HFFc6 (cell line): Measurements from ENCODE around the gene RBKS. TPM values are rescaled to one million over a fixed set of nuclear protein-coding genes. Genes with fewer than 3 reads are reported as not detected.

Source experiments
- DNase-seq: peaks from one replicate; pipeline ENCODE4 v3.0.0-alpha.2; 2018
- H3K27ac Mint-ChIP-seq: 2 replicates; pipeline ENCODE4 v1.8.0; 2020; ENCODE audit warnings: mild to moderate bottlenecking, mixed read lengths
- H3K27me3 Mint-ChIP-seq: 2 replicates; pipeline ENCODE4 v1.8.0; 2021; ENCODE audit warnings: mild to moderate bottlenecking, moderate library complexity, mixed read lengths; ENCODE audit not compliant: insufficient read depth
- H3K36me3 Mint-ChIP-seq: 2 replicates; pipeline ENCODE4 v1.8.0; 2021; ENCODE audit warnings: low read depth, mixed read lengths
- H3K4me1 Mint-ChIP-seq: 2 replicates; pipeline ENCODE4 v1.8.0; 2020; ENCODE audit warnings: low read depth, mixed read lengths
- H3K4me3 Mint-ChIP-seq: 2 replicates; pipeline ENCODE4 v1.8.0; 2020; ENCODE audit warnings: mild to moderate bottlenecking, moderate library complexity, mixed read lengths
- H3K9me3 Mint-ChIP-seq: 2 replicates; pipeline ENCODE4 v1.8.0; 2020; ENCODE audit warnings: mild to moderate bottlenecking, mixed read lengths
- total RNA-seq, 6 experiments: library from RNA; stranded (reverse); fragmentation: NEBNext Ultra II Directional; extraction: Animal tissue kit (Norgen Biotek cat#: 25700); gene quantifications; 2 replicates in 1 of 6; 3 replicates in 5 of 6; pipeline ENCODE4 v1.2.3, GENCODE V29; 2021
- TF ChIP-seq, protein P1 (sequence below): fragments of 200-600 bp; sonication (generic); IDR thresholded peaks from 2 replicates; pipeline ENCODE4 v1.5.0; 2021; ENCODE audit warnings: antibody characterized with exemption, mild to moderate bottlenecking

RBKS gene
- total RNA-seq, 6 experiments from 2014 or later: 1.8 to 3.1 (median 2.7) TPM

DNA sequence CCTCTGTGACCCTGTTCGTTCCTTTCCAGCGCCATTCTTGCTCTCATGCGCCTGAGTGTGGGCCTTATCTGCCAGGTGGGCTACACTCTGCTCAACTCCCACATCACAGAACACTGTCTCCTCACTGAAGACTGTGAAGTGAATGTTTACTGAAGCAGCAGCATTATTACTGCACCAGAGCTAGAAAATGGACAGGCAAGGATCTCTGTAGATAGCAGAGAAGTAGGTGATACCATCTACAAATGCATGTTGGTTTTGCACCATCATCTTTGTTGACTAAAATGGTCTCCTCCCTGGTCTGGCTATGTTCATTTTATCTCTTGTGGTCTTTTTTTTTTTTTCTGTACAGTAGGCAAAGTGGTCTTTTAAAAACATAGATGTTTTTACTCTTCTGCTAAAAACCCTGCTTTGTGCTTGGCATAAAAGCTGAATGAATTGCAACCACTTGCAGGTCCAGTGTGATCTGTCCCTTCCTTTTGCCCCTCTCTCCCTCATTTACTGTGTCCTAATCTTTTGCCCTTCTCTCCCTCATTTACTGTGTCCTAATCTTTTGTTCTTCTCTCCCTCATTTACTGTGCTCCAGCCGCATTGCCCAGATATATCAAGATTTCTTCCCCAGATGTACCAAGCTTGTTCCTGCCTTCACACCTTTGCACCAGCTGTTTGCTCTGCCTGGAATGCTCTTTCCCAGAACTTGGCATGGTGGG is 35.7 kb upstream of the RBKS start:
- Mint-ChIP-seq H3K27ac (no peak overlapping the region), H3K9me3 (no peaks in the 10 kb centered on the region), H3K36me3 (peaks cover 10% of the 10 kb centered on the region), H3K4me3 (no peak overlapping the region), H3K27me3 (no peaks in the 10 kb centered on the region), H3K4me1 (peaks cover 21% of the 10 kb centered on the region)
- TF ChIP-seq, protein P1, sequence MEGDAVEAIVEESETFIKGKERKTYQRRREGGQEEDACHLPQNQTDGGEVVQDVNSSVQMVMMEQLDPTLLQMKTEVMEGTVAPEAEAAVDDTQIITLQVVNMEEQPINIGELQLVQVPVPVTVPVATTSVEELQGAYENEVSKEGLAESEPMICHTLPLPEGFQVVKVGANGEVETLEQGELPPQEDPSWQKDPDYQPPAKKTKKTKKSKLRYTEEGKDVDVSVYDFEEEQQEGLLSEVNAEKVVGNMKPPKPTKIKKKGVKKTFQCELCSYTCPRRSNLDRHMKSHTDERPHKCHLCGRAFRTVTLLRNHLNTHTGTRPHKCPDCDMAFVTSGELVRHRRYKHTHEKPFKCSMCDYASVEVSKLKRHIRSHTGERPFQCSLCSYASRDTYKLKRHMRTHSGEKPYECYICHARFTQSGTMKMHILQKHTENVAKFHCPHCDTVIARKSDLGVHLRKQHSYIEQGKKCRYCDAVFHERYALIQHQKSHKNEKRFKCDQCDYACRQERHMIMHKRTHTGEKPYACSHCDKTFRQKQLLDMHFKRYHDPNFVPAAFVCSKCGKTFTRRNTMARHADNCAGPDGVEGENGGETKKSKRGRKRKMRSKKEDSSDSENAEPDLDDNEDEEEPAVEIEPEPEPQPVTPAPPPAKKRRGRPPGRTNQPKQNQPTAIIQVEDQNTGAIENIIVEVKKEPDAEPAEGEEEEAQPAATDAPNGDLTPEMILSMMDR: no peak
- no peak for DNase-seq

DNA sequence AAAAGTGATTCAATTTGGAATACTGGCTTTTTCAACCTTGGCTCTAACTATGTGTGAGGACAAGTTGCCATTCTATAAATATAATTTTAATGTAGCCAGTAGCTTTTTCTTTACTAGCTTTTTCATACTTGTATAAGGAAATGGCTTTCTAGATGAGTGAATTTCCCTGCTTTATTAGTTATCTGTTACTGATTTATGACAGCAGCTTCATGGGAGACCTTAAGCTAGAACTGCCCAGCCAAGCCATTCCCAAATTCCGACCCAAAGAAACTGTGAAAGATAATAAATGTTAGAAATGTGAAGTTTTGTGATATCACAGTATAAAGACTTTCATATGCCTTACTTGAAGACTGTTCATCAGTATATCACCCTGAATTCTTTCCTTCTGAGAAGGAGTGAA is 32.7 kb upstream of the RBKS start:
- Mint-ChIP-seq H3K4me3 (no peak overlapping the region), H3K9me3 (no peaks in the 10 kb centered on the region), H3K27me3 (no peaks in the 10 kb centered on the region), H3K4me1 (peaks cover 25% of the 10 kb centered on the region), H3K36me3 (no peaks in the 10 kb centered on the region), H3K27ac (no peak overlapping the region)
- no peak for DNase-seq
- TF ChIP-seq, protein P1: no peak

DNA sequence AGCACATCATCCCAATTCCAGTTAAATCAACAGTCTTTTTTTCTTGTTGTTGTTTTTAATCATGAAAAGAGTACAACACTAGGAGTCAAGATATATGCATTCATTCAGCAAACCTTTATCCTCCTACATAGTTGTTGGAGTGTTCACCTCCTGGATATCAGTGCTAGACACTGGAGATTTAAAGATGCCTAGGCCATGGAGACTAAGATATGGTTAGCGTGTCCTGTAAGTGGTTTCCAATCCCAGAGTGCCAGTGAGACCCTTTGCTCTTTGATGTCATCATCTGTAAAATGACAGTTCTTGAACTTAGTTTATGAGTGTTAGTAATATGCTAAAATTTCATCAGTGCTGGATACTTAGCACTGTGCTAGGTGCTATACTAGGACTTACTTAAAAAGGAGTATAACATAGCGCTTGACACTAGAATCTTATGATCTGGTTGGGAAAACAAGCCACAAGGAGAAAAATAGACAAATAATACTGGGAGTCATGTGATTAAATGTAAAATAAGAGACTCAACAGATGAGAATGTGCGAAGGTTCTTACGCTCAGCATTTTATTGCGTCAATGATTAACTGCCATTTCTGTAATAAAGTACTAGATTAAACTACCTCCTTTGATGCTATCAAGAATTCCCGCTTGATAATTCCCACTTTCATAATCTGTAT is 31.8 kb upstream of the RBKS start:
- H3K27ac Mint-ChIP-seq: no peak overlapping the region
- no peaks in the 10 kb centered on the region for H3K36me3 Mint-ChIP-seq
- no peaks in the 10 kb centered on the region for H3K9me3 Mint-ChIP-seq
- DNase-seq: no peak
- H3K4me3 Mint-ChIP-seq: no peak overlapping the region
- peaks cover 25% of the 10 kb centered on the region for H3K4me1 Mint-ChIP-seq
- TF ChIP-seq, protein P1: no peak
- no peaks in the 10 kb centered on the region for H3K27me3 Mint-ChIP-seq

DNA sequence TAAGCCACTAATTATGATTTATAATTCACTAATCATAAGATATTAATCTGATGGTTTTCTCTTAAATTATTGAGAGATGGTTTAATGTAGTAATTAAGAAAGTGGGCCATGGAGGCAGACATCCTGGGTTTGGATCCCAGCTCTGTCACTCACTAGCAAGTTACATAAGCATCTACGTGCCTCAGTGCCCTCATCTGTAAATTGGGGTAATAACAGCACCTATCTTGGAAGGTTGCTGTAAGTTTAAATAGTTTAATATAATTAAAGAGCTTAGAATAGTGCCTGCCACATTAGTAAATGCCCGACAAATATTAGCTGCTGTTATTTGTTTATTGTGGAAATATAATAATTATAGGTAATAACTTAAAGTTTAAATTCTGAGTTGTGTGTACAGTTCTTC is 31.2 kb upstream of the RBKS start:
- Mint-ChIP-seq H3K4me1 (peaks cover 24% of the 10 kb centered on the region), H3K4me3 (no peak overlapping the region), H3K27ac (no peak overlapping the region), H3K9me3 (no peaks in the 10 kb centered on the region), H3K36me3 (no peaks in the 10 kb centered on the region), H3K27me3 (no peaks in the 10 kb centered on the region)
- TF ChIP-seq, protein P1: no peak
- DNase-seq: no peak

DNA sequence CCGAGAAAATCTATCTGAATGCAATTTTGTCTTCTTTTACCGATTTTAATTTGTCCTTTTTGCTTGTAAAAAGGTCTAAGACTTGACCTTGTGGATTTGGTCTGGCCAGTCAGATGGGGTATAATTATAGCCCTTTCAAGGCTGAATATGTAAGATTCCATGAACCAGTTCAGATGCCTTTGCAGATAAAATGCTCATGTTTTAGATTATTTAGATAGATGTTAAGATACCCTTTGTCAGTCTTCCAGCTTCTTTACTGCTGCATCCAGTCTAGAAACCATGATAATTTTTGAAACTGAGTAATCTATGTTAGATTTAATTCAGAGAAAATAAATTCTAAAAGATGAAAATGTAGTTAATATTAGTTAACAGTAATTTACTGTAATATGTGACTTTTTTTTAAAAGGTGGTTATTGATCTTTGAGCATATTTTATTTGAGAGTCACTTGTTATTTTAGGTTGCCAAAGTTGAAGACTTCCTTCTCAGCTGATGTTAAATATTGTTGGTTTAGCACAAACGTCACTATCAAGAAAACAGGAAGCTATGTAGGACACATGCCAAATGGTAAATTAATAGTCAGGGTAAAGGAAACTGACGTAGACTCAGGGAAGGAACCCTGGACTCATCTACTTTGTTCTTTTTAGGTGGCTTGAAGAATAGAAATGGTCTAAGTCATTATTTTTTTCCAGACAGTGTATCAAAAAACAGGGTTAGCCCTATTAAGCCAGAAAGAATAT is 30.1 kb upstream of the RBKS start:
- peak; percentile 27 for DNase-seq
- H3K36me3 Mint-ChIP-seq: no peaks in the 10 kb centered on the region
- H3K27me3 Mint-ChIP-seq: no peaks in the 10 kb centered on the region
- peaks cover 21% of the 10 kb centered on the region for H3K4me1 Mint-ChIP-seq
- H3K4me3 Mint-ChIP-seq: no peak overlapping the region
- peak overlapping the region; percentile 14 for H3K27ac Mint-ChIP-seq
- TF ChIP-seq, protein P1: no peak
- H3K9me3 Mint-ChIP-seq: no peaks in the 10 kb centered on the region
